Measurements from ENCODE around the gene COMMD9. TPM values are rescaled to one million over a fixed set of nuclear protein-coding genes. Genes with fewer than 3 reads are reported as not detected.

Gene COMMD9
- polyA plus RNA-seq, 1 of the 3 experiments (the other 2 are of a cell fraction): 44.2 TPM

DNA sequence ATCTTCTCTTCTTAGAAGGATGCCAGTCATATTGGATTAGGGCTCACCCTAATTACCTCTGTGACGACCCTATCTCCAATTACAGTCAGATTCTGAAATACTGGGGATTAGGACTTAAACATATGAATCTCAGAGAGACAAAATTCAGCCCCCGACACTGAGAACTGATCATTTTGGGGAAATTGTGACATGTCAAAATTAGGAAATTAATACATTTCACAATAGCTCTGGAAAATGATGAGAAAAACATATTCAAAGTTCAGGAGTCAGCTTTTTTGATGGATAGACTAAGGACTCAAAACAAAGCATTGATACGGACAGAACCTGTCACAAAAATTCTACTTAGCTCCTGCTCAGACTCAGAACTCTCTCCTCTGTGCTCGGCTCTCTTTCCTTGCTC is 40.8 kb downstream of the COMMD9 start:
- Histone ChIP-seq H3K79me2 (ENCODE audit: insufficient read depth) (no peaks in the 10 kb centered on the region), H3K4me2 (no peak overlapping the region), H3K27ac (ENCODE audit: low read depth in 2 of 2, low read length in 1 of 2) (no peak overlapping the region), H3K4me3 (ENCODE audit: low read depth in 2 of 2, low read length in 1 of 2) (no peak overlapping the region), H3K9me2 (no peaks in the 10 kb centered on the region), H3F3A (replicated peaks; ENCODE audit: insufficient read depth) (no peaks in the 10 kb centered on the region), H3K27me3 (ENCODE audit: insufficient read depth) (no peaks in the 10 kb centered on the region), H3K36me3 (replicated peaks in 1 of 2; ENCODE audit: control insufficient read depth in 1 of 2, insufficient read depth in 2 of 2, low read length in 1 of 2) (no peaks in the 10 kb centered on the region), H3K4me1 (ENCODE audit: control insufficient read depth in 1 of 2, insufficient read depth in 2 of 2, low read depth in 1 of 2, low read length in 1 of 2) (peaks cover 10 to 15% of the 10 kb centered on the region in 2 experiments; a peak in 3 of 4 replicates), H3K9me3 (no peaks in the 10 kb centered on the region), H3K9ac (no peak overlapping the region), H2AFZ (ENCODE audit: low read depth) (no peak overlapping the region), H4K20me1 (ENCODE audit: insufficient read depth) (no peaks in the 10 kb centered on the region)
- ChIA-PET CTCF (interaction anchor here (0.7 to 3.0 kb wide), 8 partner anchors 13 to 427 kb away, joined by 3 to 14 read pairs (median 4); no protein-coding TSS in a partner anchor), POLR2A (no interaction called here)
- DNase-seq: no peak
- 69% methylated on average over 4 of the region's 4 CpGs for WGBS (ENCODE audit: low lambda C conversion rate)
- TF ChIP-seq, protein P1, sequence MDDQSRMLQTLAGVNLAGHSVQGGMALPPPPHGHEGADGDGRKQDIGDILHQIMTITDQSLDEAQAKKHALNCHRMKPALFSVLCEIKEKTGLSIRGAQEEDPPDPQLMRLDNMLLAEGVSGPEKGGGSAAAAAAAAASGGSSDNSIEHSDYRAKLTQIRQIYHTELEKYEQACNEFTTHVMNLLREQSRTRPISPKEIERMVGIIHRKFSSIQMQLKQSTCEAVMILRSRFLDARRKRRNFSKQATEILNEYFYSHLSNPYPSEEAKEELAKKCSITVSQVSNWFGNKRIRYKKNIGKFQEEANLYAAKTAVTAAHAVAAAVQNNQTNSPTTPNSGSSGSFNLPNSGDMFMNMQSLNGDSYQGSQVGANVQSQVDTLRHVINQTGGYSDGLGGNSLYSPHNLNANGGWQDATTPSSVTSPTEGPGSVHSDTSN (IDR thresholded peaks at IDR 0.05): no peak
- TF ChIP-seq, protein P2, sequence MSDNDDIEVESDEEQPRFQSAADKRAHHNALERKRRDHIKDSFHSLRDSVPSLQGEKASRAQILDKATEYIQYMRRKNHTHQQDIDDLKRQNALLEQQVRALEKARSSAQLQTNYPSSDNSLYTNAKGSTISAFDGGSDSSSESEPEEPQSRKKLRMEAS (IDR thresholded peaks at IDR 0.05; ENCODE audit: low read depth): no peak
- TF ChIP-seq, protein P3, sequence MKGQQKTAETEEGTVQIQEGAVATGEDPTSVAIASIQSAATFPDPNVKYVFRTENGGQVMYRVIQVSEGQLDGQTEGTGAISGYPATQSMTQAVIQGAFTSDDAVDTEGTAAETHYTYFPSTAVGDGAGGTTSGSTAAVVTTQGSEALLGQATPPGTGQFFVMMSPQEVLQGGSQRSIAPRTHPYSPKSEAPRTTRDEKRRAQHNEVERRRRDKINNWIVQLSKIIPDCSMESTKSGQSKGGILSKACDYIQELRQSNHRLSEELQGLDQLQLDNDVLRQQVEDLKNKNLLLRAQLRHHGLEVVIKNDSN (IDR thresholded peaks at IDR 0.05; ENCODE audit: borderline replicate concordance, low read depth): no peak
- TF ChIP-seq SMC3 (IDR thresholded peaks at IDR 0.05; ENCODE audit: low read depth, low read length): no peak
- TF ChIP-seq TCF12 (IDR thresholded peaks at IDR 0.05): no peak
- no peak for TF ChIP-seq GABPA (IDR thresholded peaks at IDR 0.05; ENCODE audit: low read depth)
- TF ChIP-seq, protein P4, sequence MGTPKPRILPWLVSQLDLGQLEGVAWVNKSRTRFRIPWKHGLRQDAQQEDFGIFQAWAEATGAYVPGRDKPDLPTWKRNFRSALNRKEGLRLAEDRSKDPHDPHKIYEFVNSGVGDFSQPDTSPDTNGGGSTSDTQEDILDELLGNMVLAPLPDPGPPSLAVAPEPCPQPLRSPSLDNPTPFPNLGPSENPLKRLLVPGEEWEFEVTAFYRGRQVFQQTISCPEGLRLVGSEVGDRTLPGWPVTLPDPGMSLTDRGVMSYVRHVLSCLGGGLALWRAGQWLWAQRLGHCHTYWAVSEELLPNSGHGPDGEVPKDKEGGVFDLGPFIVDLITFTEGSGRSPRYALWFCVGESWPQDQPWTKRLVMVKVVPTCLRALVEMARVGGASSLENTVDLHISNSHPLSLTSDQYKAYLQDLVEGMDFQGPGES (IDR thresholded peaks at IDR 0.05; ENCODE audit: low read depth, low read length): no peak
- no peak for TF ChIP-seq RXRA (IDR thresholded peaks at IDR 0.05; ENCODE audit: borderline replicate concordance, low read depth)
- no peak for TF ChIP-seq MEF2A (IDR thresholded peaks at IDR 0.05; ENCODE audit: borderline replicate concordance, low read depth)
- TF ChIP-seq, protein P5, sequence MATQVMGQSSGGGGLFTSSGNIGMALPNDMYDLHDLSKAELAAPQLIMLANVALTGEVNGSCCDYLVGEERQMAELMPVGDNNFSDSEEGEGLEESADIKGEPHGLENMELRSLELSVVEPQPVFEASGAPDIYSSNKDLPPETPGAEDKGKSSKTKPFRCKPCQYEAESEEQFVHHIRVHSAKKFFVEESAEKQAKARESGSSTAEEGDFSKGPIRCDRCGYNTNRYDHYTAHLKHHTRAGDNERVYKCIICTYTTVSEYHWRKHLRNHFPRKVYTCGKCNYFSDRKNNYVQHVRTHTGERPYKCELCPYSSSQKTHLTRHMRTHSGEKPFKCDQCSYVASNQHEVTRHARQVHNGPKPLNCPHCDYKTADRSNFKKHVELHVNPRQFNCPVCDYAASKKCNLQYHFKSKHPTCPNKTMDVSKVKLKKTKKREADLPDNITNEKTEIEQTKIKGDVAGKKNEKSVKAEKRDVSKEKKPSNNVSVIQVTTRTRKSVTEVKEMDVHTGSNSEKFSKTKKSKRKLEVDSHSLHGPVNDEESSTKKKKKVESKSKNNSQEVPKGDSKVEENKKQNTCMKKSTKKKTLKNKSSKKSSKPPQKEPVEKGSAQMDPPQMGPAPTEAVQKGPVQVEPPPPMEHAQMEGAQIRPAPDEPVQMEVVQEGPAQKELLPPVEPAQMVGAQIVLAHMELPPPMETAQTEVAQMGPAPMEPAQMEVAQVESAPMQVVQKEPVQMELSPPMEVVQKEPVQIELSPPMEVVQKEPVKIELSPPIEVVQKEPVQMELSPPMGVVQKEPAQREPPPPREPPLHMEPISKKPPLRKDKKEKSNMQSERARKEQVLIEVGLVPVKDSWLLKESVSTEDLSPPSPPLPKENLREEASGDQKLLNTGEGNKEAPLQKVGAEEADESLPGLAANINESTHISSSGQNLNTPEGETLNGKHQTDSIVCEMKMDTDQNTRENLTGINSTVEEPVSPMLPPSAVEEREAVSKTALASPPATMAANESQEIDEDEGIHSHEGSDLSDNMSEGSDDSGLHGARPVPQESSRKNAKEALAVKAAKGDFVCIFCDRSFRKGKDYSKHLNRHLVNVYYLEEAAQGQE (IDR thresholded peaks at IDR 0.05; ENCODE audit: low read depth, low read length): no peak
